ENCODE data around the gene LRBA. TPM values are rescaled to one million over a fixed set of nuclear protein-coding genes. Genes with fewer than 3 reads are reported as not detected.

LRBA gene
- total and polyA plus RNA-seq, 2 of the 4 experiments (the other 2 are of a cell fraction) = 10.2 to 51.6 TPM

DNA sequence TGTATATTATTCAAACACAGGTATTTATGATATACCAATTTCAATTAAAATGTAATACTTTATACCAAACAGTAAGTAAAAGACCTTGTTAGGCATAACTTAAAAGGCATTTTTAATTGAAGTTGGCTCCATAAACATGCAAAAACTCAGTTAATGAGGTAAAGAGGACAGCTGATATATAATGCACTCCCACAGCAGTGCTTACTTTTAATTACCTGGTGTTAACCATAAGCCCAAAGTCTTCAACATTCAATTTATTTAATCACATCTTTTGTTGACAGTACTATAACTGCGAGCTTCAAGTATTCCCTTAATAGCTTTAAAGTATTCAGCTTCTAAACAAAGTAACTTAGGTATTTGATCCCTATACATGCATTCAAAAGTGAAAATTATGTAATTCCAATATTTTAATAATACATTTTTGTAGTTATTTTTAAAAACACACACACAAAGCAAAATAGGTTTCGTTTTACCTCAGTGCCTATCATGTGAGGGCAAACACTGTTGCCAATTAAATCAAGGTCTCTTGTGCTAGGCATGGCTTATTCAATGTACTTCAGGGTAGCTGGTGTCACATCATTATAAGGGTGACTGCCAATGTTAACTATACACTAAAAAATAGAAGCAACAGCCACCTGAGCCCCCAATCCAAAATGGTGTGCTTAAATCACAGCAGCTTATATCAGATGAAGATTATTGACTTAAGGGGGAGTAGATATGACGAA is 197.1 kb downstream of the LRBA start:
- DNase-seq (no peak), ATAC-seq (ENCODE audit: low read depth) (no peak)
- 0 out of 2 replicates have a peak overlapping the region, but pooled peaks have one; percentile 30 for H2BK120ac ChIP-seq (ENCODE audit: low read depth, low read length)
- CTCF ChIA-PET = interaction anchor here (0.6 to 1.0 kb wide), 3 partner anchors 49 to 99 kb away, joined by 3 read pairs; no protein-coding TSS in a partner anchor
- no peak overlapping the region for H4K5ac ChIP-seq (ENCODE audit: low read depth, low read length)
- H3K56ac ChIP-seq (ENCODE audit: extremely low read depth, insufficient read depth, low read length) = no peak overlapping the region
- H3K36me3 ChIP-seq (ENCODE audit: control insufficient read depth, insufficient read depth, low read length) = no peaks in the 10 kb centered on the region
- no CpG with 5 or more reads among the region's 3 CpGs for WGBS, 2 experiments (ENCODE audit: extremely low coverage in 2 of 2, insufficient read length in 1 of 2)
- intact Hi-C loops (cut with micrococcal nuclease) = no loop called here
- H3K9ac ChIP-seq (ENCODE audit: low read depth, low read length) = no peak overlapping the region
- no peak overlapping the region for H3K23ac ChIP-seq (ENCODE audit: low read depth, low read length)
- H4K91ac ChIP-seq (ENCODE audit: insufficient read depth, low read depth, low read length) = no peak overlapping the region
- peak overlapping the region; percentile 21; the same call in 1 of the 2 replicates for H3K27ac ChIP-seq (ENCODE audit: insufficient read depth, low read length)
- peak overlapping the region; percentile 50; the same call in 1 of the 2 replicates for H3K18ac ChIP-seq (ENCODE audit: low read depth, low read length)
- no peaks in the 10 kb centered on the region for H3K9me1 ChIP-seq (ENCODE audit: insufficient read depth, low read length)
- no TSS peak for BruUV-seq (replicated peaks)
- no peaks in the 10 kb centered on the region for H4K20me1 ChIP-seq (ENCODE audit: insufficient read depth, low read length)
- H3K4me2 ChIP-seq (ENCODE audit: low read depth, low read length) = peak overlapping the region; percentile 69
- peak overlapping the region; percentile 27 for H2BK5ac ChIP-seq (ENCODE audit: low read depth, low read length, poor library complexity, severe bottlenecking)
- H2AK5ac ChIP-seq (ENCODE audit: low read depth, low read length) = no peak overlapping the region
- no peak overlapping the region for H2BK15ac ChIP-seq (ENCODE audit: low read depth, low read length)
- H3K4ac ChIP-seq (ENCODE audit: low read depth, low read length) = no peak overlapping the region
- H3K14ac ChIP-seq (replicated peaks; ENCODE audit: low read depth, low read length) = peak overlapping the region; percentile 78; the same call in 1 of the 2 replicates
- H3K4me3 ChIP-seq (ENCODE audit: insufficient read depth, low read depth, low read length) = no peak overlapping the region
- H2AFZ ChIP-seq (replicated peaks; ENCODE audit: low read length, poor library complexity) = no peak overlapping the region
- no peak for TF ChIP-seq RFX5 (IDR thresholded peaks at IDR 0.05; ENCODE audit: low read depth, low read length)
- H2AK9ac ChIP-seq (replicated peaks; ENCODE audit: low read depth, low read length, poor library complexity) = no peak overlapping the region
- in situ Hi-C loops (cut with MboI; ENCODE audit: low sequenced_read_pairs) = no loop called here
- H4K8ac ChIP-seq (ENCODE audit: low read depth in 2 of 2, low read length in 2 of 2) = no peak overlapping the region
- peaks cover 6% of the 10 kb centered on the region; the same call in 1 of the 2 replicates for H3K4me1 ChIP-seq (ENCODE audit: control insufficient read depth, insufficient read depth, low read length)
- POLR2A ChIA-PET (ENCODE audit: unreplicated experiment) = no interaction called here
- H3K79me1 ChIP-seq (ENCODE audit: low read depth in 1 of 2, low read length in 2 of 2) = no peaks in the 10 kb centered on the region
- H3K27me3 ChIP-seq (ENCODE audit: control insufficient read depth, insufficient read depth, low read length) = no peaks in the 10 kb centered on the region
- no peaks in the 10 kb centered on the region for H3K9me3 ChIP-seq (ENCODE audit: control insufficient read depth, insufficient read depth, low read length)
- no peak overlapping the region for H2BK20ac ChIP-seq (ENCODE audit: low read depth, low read length)
- dilution Hi-C loops (cut with HindIII; ENCODE audit: low sequenced_read_pairs, unreplicated experiment) = no loop called here
